ENCODE results near the gene SLIT1. TPM values are rescaled to one million over a fixed set of nuclear protein-coding genes. Genes with fewer than 3 reads are reported as not detected.

Gene SLIT1
- total RNA-seq, 1 donor from 2014 or later = 0.08 TPM

GRCh38 chr10:97023401-97024167, 162.2 kb downstream of the SLIT1 start:
- no peak for ATAC-seq
- intact Hi-C loops (cut with DNase I) = loop anchor here (2.0 to 10.0 kb wide), 5 partner anchors 111 to 649 kb away; partner anchors contain the start of gene LCOR
- DNase-seq (ENCODE audit: missing footprints) = no peak

- intact Hi-C loops (cut with DNase I) = loop anchor here (5.0 to 10.0 kb wide), 3 partner anchors 110 to 648 kb away; no protein-coding TSS in a partner anchor
- no peak for ATAC-seq
- no peak for DNase-seq (ENCODE audit: missing footprints)
Observed at GRCh38 chr10:97022616-97023015, 163.1 kb downstream of the SLIT1 start.

GRCh38 chr10:97020452-97021400, 165.0 kb downstream of the SLIT1 start:
- intact Hi-C loops (cut with DNase I) = loop anchor here (5.0 to 10.0 kb wide), 3 partner anchors 108 to 646 kb away; no protein-coding TSS in a partner anchor
- ATAC-seq = peak; percentile 86
- peak; percentile 78 for DNase-seq (ENCODE audit: missing footprints)

DNA sequence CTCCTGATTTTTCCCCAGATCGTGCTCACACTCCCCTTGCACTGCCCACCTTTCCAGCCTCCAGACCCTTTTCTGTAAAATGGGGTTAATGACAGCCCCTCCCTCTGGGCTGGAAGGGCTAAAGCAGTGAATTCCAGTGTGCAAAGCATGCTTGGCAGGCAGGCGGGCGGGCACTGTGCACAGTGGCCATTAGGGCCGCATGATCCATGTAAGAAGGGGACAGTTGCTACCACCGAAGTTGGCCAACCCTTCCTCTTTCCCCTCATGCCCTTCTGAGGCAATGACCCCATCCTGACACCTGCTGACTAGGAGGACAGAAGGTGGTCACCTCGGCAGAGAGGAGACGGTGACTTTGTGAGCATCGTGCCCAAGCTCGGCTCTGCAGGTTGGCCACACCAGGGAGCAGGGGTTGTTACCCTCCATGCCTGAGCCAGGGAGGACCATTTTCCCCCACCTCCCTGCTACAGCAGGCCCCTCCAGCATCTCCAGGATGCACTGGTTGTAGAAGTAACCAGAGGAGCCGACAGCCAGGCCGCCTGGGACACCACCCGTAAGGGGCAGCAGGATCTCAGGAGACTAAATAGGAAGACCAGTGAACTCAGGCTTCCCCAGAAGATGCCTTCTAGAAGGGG, 166.4 kb downstream of the SLIT1 start:
- DNase-seq (ENCODE audit: missing footprints) (no peak), ATAC-seq (no peak)
- intact Hi-C loops (cut with DNase I) = no loop called here

DNA sequence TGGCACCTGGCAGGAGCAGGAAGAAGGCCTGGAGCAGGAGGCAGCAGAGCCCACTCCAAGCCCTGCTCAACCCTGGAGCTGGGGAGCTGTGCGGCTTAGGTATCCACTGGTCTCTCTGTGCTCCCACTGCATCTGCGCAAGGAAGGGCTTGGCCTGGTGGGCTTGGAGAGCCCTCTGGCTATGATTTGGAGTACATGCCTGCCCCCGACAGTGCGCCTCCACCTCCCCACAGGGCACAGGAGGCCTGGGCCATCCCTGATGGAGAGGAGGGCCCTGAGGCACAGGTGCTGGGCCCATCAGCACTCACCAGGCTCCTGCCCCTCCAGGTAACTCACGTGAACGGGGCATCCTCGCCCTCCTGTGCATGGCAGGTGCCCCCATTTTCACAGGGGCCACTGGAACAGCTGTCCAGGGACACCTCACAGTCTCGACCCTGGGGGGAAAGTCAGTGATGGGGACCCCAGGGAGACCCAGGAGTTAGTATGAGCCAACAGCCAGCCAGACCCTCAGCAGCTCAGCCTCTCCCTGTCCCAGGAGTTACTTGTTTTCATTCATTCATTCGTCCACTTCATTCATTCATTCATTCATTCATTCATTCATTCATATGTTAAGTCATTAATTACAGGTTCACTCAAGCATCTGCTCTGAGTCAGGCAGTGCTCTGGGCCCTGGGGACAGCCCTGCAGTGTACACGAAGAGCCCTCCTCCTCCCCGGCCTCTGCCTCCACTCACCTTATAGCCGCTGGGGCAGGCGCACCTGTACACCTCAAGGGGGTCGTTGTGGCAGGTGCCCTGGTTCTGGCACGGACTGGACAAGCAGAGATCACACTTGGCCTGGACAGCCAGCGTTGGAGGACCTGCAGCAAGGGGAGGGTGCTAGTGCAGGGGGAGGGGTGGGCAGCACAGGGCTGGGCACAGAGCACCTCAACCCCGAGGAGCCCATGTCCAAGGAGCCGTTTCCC, 167.2 kb downstream of the SLIT1 start:
- no peak for DNase-seq (ENCODE audit: missing footprints)
- no peak for ATAC-seq
- intact Hi-C loops (cut with DNase I) = no loop called here

GRCh38 chr10:97017474-97017903, 168.3 kb downstream of the SLIT1 start:
- DNase-seq (ENCODE audit: missing footprints) = no peak
- ATAC-seq = no peak
- intact Hi-C loops (cut with DNase I) = no loop called here

GRCh38 chr10:97016728-97017473, 168.9 kb downstream of the SLIT1 start:
- intact Hi-C loops (cut with DNase I) = no loop called here
- ATAC-seq (no peak), DNase-seq (ENCODE audit: missing footprints) (no peak)

DNA sequence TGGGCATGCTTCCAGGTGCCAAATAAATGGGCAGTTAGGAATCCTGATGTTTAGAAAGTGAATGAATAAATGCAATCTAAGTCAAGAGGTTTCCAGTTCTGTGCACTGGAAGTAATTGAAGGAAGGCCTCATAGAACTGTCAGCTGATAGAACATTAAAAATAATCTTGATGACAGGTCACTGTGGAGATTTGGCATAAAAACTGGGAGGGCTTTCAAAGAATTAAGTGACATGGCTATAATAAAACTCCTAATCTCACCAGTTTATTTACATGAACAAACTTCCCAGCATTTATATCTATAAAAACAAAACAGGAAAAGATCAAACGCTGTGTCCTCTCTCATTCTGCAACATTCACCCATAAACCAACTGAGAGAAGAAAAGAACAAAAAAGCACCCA, 170.5 kb downstream of the SLIT1 start:
- DNase-seq (ENCODE audit: missing footprints) (no peak), ATAC-seq (no peak)
- intact Hi-C loops (cut with DNase I) = no loop called here

DNA sequence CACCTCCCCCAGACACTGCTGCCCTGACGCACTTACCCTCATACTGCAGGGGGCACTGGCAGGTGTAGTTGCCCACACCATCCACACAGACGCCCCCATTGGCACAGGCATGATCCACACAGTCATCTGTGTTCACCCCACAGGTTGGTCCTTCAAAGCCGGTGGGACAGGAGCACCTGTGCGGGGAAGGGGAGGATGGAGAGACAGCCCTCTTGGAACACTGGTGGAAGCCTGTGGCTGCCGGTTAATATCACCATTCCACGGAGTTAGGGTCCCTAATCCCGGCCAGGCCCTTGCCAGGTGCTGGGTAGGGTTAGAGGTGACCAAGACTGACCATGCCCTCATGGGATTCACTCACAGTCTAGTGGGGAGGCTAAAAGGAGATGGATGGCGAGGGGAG, 171.8 kb downstream of the SLIT1 start:
- intact Hi-C loops (cut with DNase I) = no loop called here
- ATAC-seq (no peak), DNase-seq (ENCODE audit: missing footprints) (no peak)

DNA sequence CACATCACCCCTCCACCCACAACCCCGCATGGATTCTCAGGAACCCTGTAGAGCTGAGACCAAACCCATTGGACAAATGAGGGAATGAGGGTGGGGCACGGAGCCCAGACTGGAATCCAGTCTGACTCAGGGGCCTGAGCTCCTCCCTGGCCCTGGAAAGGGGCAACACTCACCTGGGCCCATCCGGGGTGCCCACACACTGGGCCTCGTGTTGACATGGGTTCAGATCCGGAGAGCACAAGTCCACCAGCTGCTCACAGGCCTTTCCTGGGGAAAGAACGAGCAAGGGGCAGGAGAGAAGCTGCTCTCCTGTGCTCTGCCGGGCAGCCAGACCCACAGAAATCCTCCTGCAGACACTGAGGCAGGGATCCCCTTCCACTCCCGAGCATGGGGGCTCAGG, 172.2 kb downstream of the SLIT1 start:
- ATAC-seq (no peak), DNase-seq (ENCODE audit: missing footprints) (no peak)
- intact Hi-C loops (cut with DNase I) = no loop called here

- intact Hi-C loops (cut with DNase I) = no loop called here
- DNase-seq (ENCODE audit: missing footprints) (no peak), ATAC-seq (no peak)
Observed at GRCh38 chr10:97012470-97012869, 173.3 kb downstream of the SLIT1 start.

- ATAC-seq (no peak), DNase-seq (ENCODE audit: missing footprints) (no peak)
- intact Hi-C loops (cut with DNase I) = no loop called here
Observed at GRCh38 chr10:97011397-97011796, 174.4 kb downstream of the SLIT1 start.

DNA sequence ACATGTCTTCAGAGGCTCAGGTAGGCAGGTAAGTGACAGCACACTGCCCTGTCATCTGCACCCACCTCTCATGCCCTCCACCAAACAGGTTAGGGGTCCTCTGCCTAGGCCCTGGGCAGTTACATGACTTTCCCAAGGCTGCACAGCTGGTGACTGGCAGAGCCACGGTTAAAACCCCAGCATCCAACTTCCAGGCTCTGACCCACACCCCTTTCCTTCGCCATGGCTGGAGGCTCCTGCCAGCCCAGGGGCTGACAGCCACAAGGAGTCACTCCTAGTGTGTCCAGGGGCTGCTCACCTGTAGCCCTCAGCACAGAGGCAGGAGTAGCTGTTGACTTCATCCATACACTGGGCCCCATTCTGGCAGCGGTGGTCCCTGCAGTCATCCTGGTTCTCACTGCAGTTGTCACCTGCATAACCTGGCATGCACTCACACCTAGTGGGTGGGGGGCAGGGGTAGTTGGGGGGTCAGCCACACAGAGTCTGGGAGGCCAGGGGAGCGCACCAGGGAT, 175.0 kb downstream of the SLIT1 start:
- ATAC-seq = no peak

GRCh38 chr10:97007417-97007816, 178.3 kb downstream of the SLIT1 start:
- no peak for ATAC-seq
- intact Hi-C loops (cut with DNase I) = no loop called here
- DNase-seq (ENCODE audit: missing footprints) = no peak

More for the DNA sequence above, 175.0 kb downstream of the SLIT1 start:
- intact Hi-C loops (cut with DNase I) = no loop called here
- DNase-seq (ENCODE audit: missing footprints) = no peak

DNA sequence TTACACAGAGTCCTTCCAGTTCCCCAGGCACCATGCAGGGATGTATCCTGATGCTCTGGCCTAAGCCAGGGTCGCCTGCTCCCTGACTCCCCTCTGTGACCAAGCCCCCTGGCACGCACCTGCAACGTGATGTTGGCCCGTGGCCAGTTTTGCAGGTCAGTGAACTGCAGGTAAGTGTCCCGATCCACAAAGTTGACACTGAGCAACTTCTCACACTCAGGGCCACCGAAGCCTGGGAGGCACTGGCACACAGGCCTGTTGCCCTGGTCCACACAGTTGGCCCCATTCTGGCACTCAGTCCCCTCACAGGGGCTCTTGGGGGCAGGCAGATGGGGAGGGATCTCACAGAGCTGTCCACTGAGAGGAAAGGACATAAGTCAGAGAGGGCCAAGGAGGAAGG, 179.4 kb downstream of the SLIT1 start:
- ATAC-seq (no peak), DNase-seq (ENCODE audit: missing footprints) (no peak)
- intact Hi-C loops (cut with DNase I) = no loop called here

DNA sequence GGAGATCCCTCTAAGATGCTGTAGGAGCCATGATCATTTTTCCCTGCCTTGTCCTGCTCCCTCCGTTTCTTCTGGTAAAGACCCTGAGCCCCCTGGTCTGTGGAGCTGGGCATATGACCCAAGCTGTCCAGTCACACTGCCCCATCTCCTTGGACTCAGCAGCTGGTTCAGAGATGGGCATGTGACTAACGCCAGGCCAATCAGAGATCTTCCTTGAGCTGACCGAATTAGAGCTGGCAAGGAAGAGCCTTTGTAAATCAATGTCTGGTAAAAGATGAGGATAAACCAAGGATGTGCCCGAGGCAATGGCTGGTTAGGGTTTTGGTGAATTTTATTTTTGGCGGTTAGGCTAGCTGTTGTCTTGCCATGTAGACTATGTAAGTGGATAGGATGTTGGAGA, 180.4 kb downstream of the SLIT1 start:
- DNase-seq (ENCODE audit: missing footprints) (no peak), ATAC-seq (no peak)
- intact Hi-C loops (cut with DNase I) = no loop called here

DNA sequence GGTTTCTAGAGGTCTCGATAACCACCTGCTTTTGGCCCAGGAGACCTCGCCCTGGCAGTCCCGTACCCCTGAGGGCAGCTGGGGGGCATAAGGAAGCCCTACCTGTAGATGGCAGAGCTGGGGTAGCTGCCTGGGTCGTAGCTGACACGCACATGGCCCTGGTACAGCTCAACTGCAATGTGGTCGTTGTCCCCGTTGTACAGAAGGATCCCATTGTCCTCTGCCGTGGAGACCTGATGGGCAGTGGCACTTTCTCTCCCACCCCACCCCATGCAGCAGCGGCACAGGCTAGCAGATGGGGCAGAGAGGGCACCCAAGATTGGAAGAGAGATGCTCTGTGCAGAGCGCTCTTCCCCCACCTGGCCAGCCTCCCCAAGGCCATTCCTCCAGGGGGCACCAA, 181.2 kb downstream of the SLIT1 start:
- no peak for ATAC-seq
- intact Hi-C loops (cut with DNase I) = no loop called here
- DNase-seq (ENCODE audit: missing footprints) = no peak
